IMR-90 (cell line): ENCODE results near the gene ITGA6. TPM values are rescaled to one million over a fixed set of nuclear protein-coding genes. Genes with fewer than 3 reads are reported as not detected.
A peak's percentile ranks its signal among the peaks of the same experiment; 100 is the strongest.

ENCODE experiments used
- ATAC-seq: fragments of 200-7000 bp; cut with Tn5 transposase; 2 replicates; pipeline ENCODE4 v1.9.1; 2020; ENCODE audit warnings: low read depth, mild to moderate bottlenecking, moderate library complexity
- BruUV-seq: library from RNA; stranded (reverse); fragments of 400-500 nt; replicated peaks from 2 replicates; lab custom pipeline; 2021; lab: Mats Ljungman, UMichigan
- CTCF ChIA-PET: fragments of 300-600 bp; formaldehyde crosslinking; extraction: SDS; loops from one replicate; lab custom pipeline; 2021; ENCODE audit warnings: antibody characterized with exemption; lab: Yijun Ruan, JAX
- POLR2A ChIA-PET: fragments of 300-600 bp; sonication (Branson Sonifier 250); formaldehyde crosslinking; loops from one replicate; lab custom pipeline; 2022; ENCODE audit warnings: antibody characterized with exemption; ENCODE audit not compliant: unreplicated experiment; lab: Charles Lee
- DNase-seq: peaks from one replicate; pipeline ENCODE4 v3.0.0; 2013
- H2AFZ ChIP-seq: replicated peaks from 2 replicates; pipeline ENCODE3; 2013; ENCODE audit warnings: low read length, mild to moderate bottlenecking; ENCODE audit not compliant: poor library complexity
- H2AK5ac ChIP-seq: 2 replicates; pipeline ENCODE4 v1.6.1; 2013; ENCODE audit warnings: low read depth, low read length, inconsistent platforms
- H2AK9ac ChIP-seq: replicated peaks from 2 replicates; pipeline ENCODE3; 2013; ENCODE audit warnings: mild to moderate bottlenecking, low read depth, low read length, moderate library complexity; ENCODE audit not compliant: poor library complexity
- H2BK120ac ChIP-seq: 2 replicates; pipeline ENCODE4 v1.6.1; 2013; ENCODE audit warnings: low read depth, low read length, inconsistent platforms
- H2BK15ac ChIP-seq: 3 replicates; pipeline ENCODE4 v1.6.1; 2013; ENCODE audit warnings: low read depth, low read length, inconsistent platforms
- H2BK20ac ChIP-seq: 2 replicates; pipeline ENCODE4 v1.6.1; 2013; ENCODE audit warnings: low read depth, mild to moderate bottlenecking, inconsistent platforms, low read length, moderate library complexity
- H2BK5ac ChIP-seq: 2 replicates; pipeline ENCODE4 v1.6.1; 2013; ENCODE audit warnings: mild to moderate bottlenecking, low read depth, low read length, inconsistent platforms; ENCODE audit not compliant: poor library complexity, severe bottlenecking
- H3K14ac ChIP-seq: replicated peaks from 2 replicates; pipeline ENCODE4 v1.6.1; 2013; ENCODE audit warnings: low read depth, low read length, inconsistent platforms
- H3K18ac ChIP-seq: 2 replicates; pipeline ENCODE4 v1.6.1; 2013; ENCODE audit warnings: low read depth, low read length, control low read depth
- H3K23ac ChIP-seq: 2 replicates; pipeline ENCODE4 v1.6.1; 2013; ENCODE audit warnings: low read depth, low read length, inconsistent platforms
- H3K27ac ChIP-seq: 2 replicates; pipeline ENCODE4 v1.5.1; 2013; ENCODE audit warnings: mild to moderate bottlenecking, control low read depth, low read length; ENCODE audit not compliant: insufficient read depth
- H3K27me3 ChIP-seq: 2 replicates; pipeline ENCODE4 v1.6.1; 2013; ENCODE audit warnings: low read length; ENCODE audit not compliant: control insufficient read depth, insufficient read depth
- H3K36me3 ChIP-seq: 2 replicates; pipeline ENCODE4 v1.6.1; 2013; ENCODE audit warnings: low read length, mixed read lengths; ENCODE audit not compliant: control insufficient read depth, insufficient read depth
- H3K4ac ChIP-seq: 2 replicates; pipeline ENCODE4 v1.6.1; 2013; ENCODE audit warnings: low read depth, low read length, inconsistent platforms
- H3K4me1 ChIP-seq: 2 replicates; pipeline ENCODE4 v1.6.1; 2013; ENCODE audit warnings: low read length, mixed read lengths; ENCODE audit not compliant: control insufficient read depth, insufficient read depth
- H3K4me2 ChIP-seq: 2 replicates; pipeline ENCODE4 v1.6.1; 2013; ENCODE audit warnings: low read depth, mild to moderate bottlenecking, control low read depth, low read length, moderate library complexity
- H3K4me3 ChIP-seq: 2 replicates; pipeline ENCODE4 v1.5.1; 2013; ENCODE audit warnings: low read depth, mild to moderate bottlenecking, control low read depth, low read length, moderate library complexity; ENCODE audit not compliant: insufficient read depth
- H3K56ac ChIP-seq: 2 replicates; pipeline ENCODE4 v1.6.1; 2013; ENCODE audit warnings: low read length, inconsistent platforms; ENCODE audit not compliant: insufficient read depth; ENCODE audit errors: extremely low read depth
- H3K79me1 ChIP-seq, 2 experiments: 2 replicates each; pipeline ENCODE4 v1.6.1; 2013; ENCODE audit warnings: low read length in 2 of 2, inconsistent platforms in 1 of 2, low read depth in 1 of 2
- H3K9ac ChIP-seq: 2 replicates; pipeline ENCODE4 v1.6.1; 2013; ENCODE audit warnings: low read depth, low read length, control low read depth
- H3K9me1 ChIP-seq: 2 replicates; pipeline ENCODE4 v1.6.1; 2013; ENCODE audit warnings: low read length, inconsistent platforms; ENCODE audit not compliant: insufficient read depth
- H3K9me3 ChIP-seq: 2 replicates; pipeline ENCODE4 v1.6.1; 2013; ENCODE audit warnings: low read length; ENCODE audit not compliant: control insufficient read depth, insufficient read depth
- H4K20me1 ChIP-seq: 2 replicates; pipeline ENCODE4 v1.6.1; 2013; ENCODE audit warnings: low read length, inconsistent platforms; ENCODE audit not compliant: insufficient read depth
- H4K5ac ChIP-seq: 2 replicates; pipeline ENCODE4 v1.6.1; 2013; ENCODE audit warnings: mild to moderate bottlenecking, low read depth, low read length, control low read depth
- H4K8ac ChIP-seq, 2 experiments: 2 replicates each; pipeline ENCODE4 v1.6.1; 2013; ENCODE audit warnings: low read depth in 2 of 2, low read length in 2 of 2, control low read depth in 1 of 2, inconsistent platforms in 1 of 2
- H4K91ac ChIP-seq: 2 replicates; pipeline ENCODE4 v1.6.1; 2013; ENCODE audit warnings: low read depth, low read length, inconsistent platforms; ENCODE audit not compliant: insufficient read depth
- SMC3 ChIP-seq: fragments of 150-350 bp; IDR thresholded peaks from 2 replicates; pipeline ENCODE4 v1.6.1; 2016; ENCODE audit warnings: low read depth, mild to moderate bottlenecking, antibody characterized with exemption, low read length, moderate library complexity
- WGBS, 2 experiments: methylation state at CpG; one replicate each; pipeline versions ENCODE4 v1.1.5 to v1.1.7; 2013; ENCODE audit warnings: missing lambda C conversion rate in 2 of 2; ENCODE audit not compliant: insufficient read length in 1 of 2; ENCODE audit errors: extremely low coverage in 2 of 2; 5-methylcytosine and 5-hydroxymethylcytosine counted together
- dilution Hi-C: fragments of 300-500 bp; cut with HindIII; formaldehyde crosslinking; loops from one replicate; pipeline ENCODE4 v1.14.3; 2018; ENCODE audit warnings: low sequenced_read_pairs; ENCODE audit not compliant: unreplicated experiment
- in situ Hi-C: fragments of 300-500 bp; cut with MboI; formaldehyde crosslinking; loops from 3 replicates; pipeline ENCODE4 v1.14.3; 2019; ENCODE audit warnings: low sequenced_read_pairs, inconsistent platforms, mixed read lengths
- intact Hi-C: fragments of 100-400 bp; cut with micrococcal nuclease; formaldehyde crosslinking; loops from 2 replicates; pipeline ENCODE4 v1.10.0; 2022
- polyA plus RNA-seq, 3 experiments: library from polyadenylated mRNA; depleted of rRNA; stranded (reverse); fragments of >200 nt; gene quantifications; 2 replicates each; pipeline ENCODE4 v1.2.3, GENCODE V29; 2012; ENCODE audit warnings: low replicate concordance in 1 of 3
- total RNA-seq: library from RNA; depleted of rRNA; stranded (reverse); fragments of >200 nt; gene quantifications from 2 replicates; pipeline ENCODE4 v1.2.3, GENCODE V29; 2012

ITGA6 gene
- total and polyA plus RNA-seq, 2 of the 4 experiments (the other 2 are of a cell fraction), result 12.5 to 43.9 TPM

- Histone ChIP-seq H2AFZ (peak overlapping the region; percentile 11), H3K23ac (no peak overlapping the region), H4K20me1 (no peaks in the 10 kb centered on the region), H3K27me3 (peaks cover 3% of the 10 kb centered on the region), H4K5ac (no peak overlapping the region), H3K56ac (no peak overlapping the region; the same call in 1 of the 2 replicates), H3K4me3 (no peak overlapping the region), H3K79me1 (no peaks in the 10 kb centered on the region), H3K27ac (no peak overlapping the region), H3K9ac (no peak overlapping the region), H3K4me2 (no peak overlapping the region), H4K91ac (no peak overlapping the region), H2BK120ac (no peak overlapping the region), H3K4me1 (no peaks in the 10 kb centered on the region), H2BK15ac (no peak overlapping the region), H2AK5ac (no peak overlapping the region), H3K18ac (no peak overlapping the region), H3K4ac (no peak overlapping the region), H3K9me1 (no peaks in the 10 kb centered on the region), H3K14ac (no peak overlapping the region), H2AK9ac (no peak overlapping the region), H2BK5ac (no peak overlapping the region), H4K8ac (no peak overlapping the region), H3K9me3 (no peaks in the 10 kb centered on the region), H3K36me3 (no peaks in the 10 kb centered on the region), H2BK20ac (no peak overlapping the region)
- DNase-seq (peak; percentile 43), ATAC-seq (no peak)
- dilution Hi-C loops (no loop called here), in situ Hi-C loops (no loop called here), intact Hi-C loops (no loop called here)
- TF ChIP-seq SMC3, result no peak
- CTCF ChIA-PET, result no interaction called here
- POLR2A ChIA-PET, result no interaction called here
- WGBS, 2 experiments, result no CpG with 5 or more reads among the region's 3 CpGs
- no TSS peak for BruUV-seq
These were observed 31.9 kb upstream of the ITGA6 start for GRCh38 chr2:172395503-172395902.
